ENCODE data around the gene TEAD4.

- TF ChIP-seq CTCF (IDR thresholded peaks at IDR 0.05) (no peak), POLR2A (IDR thresholded peaks at IDR 0.05) (no peak)
Observed at GRCh38 chr12:3030821-3031429, 71.7 kb downstream of the TEAD4 start.

All from thyroid gland (tissue), 4 donors.